ENCODE results near the gene PSAPL1. TPM values are rescaled to one million over a fixed set of nuclear protein-coding genes. Genes with fewer than 3 reads are reported as not detected.

Gene PSAPL1
- not detected for polyA plus RNA-seq (2013)

- ChIA-PET CTCF (no interaction called here), POLR2A (no interaction called here)
Measured at GRCh38 chr4:7434766-7435150, at the start of gene PSAPL1. Gene PSAPL1 (minus strand): TSS chr4:7434930. CDS start chr4:7434879, 51 bp downstream.

GRCh38 chr4:7481227-7481626, 46.5 kb upstream of the PSAPL1 start:
- Histone ChIP-seq H3K36me3 (ENCODE audit: control insufficient read depth in 4 of 4, insufficient read depth in 4 of 4, low read length in 3 of 4) (no peaks in the 10 kb centered on the region), H3K27ac (ENCODE audit: insufficient read depth in 1 of 2, low read depth in 1 of 2, low read length in 2 of 2, poor library complexity in 1 of 2, severe bottlenecking in 2 of 2) (no peak overlapping the region), H3K9me3 (ENCODE audit: control extremely low read depth in 1 of 5, control insufficient read depth in 4 of 5, insufficient read depth in 2 of 5, low read depth in 1 of 5, low read length in 4 of 5) (peaks cover 0 to 4% (median 0%) of the 10 kb centered on the region in 5 experiments), H3K27me3 (replicated peaks in 2 of 5; ENCODE audit: control insufficient read depth in 4 of 5, insufficient read depth in 5 of 5, low read length in 4 of 5) (peaks cover 0 to 37% (median 5%) of the 10 kb centered on the region in 5 experiments), H3K4me3 (ENCODE audit: control insufficient read depth in 1 of 7, extremely low read depth in 1 of 7, insufficient read depth in 4 of 7, low read depth in 2 of 7, low read length in 6 of 7) (no peak overlapping the region), H3K4me1 (ENCODE audit: control extremely low read depth in 1 of 4, control insufficient read depth in 4 of 4, insufficient read depth in 4 of 4, low read length in 3 of 4) (no peaks in the 10 kb centered on the region)
- POLR2A ChIA-PET = no interaction called here
- no peak for DNase-seq
- CTCF ChIA-PET = no interaction called here
- WGBS (ENCODE audit: insufficient coverage) = 83% methylated on average over 11 of the region's 14 CpGs

More at GRCh38 chr4:7434766-7435150, at the start of gene PSAPL1:
- peaks cover 0 to 29% (median 0%) of the 10 kb centered on the region in 5 experiments for H3K27me3 ChIP-seq (replicated peaks in 2 of 5; ENCODE audit: control insufficient read depth in 4 of 5, insufficient read depth in 5 of 5, low read length in 4 of 5)
- H3K9me3 ChIP-seq (ENCODE audit: control extremely low read depth in 1 of 5, control insufficient read depth in 4 of 5, insufficient read depth in 2 of 5, low read depth in 1 of 5, low read length in 4 of 5) = no peaks in the 10 kb centered on the region
- H3K4me3 ChIP-seq (ENCODE audit: control insufficient read depth in 1 of 7, extremely low read depth in 1 of 7, insufficient read depth in 4 of 7, low read depth in 2 of 7, low read length in 6 of 7) = no peak within 1 kb of the TSS
- H3K27ac ChIP-seq (ENCODE audit: insufficient read depth in 1 of 2, low read depth in 1 of 2, low read length in 2 of 2, poor library complexity in 1 of 2, severe bottlenecking in 2 of 2) = no peak within 1 kb of the TSS
- no peaks in the 10 kb centered on the region for H3K4me1 ChIP-seq (ENCODE audit: control extremely low read depth in 1 of 4, control insufficient read depth in 4 of 4, insufficient read depth in 4 of 4, low read length in 3 of 4)
- 31% methylated on average over 7 of the region's 7 CpGs for WGBS (ENCODE audit: insufficient coverage)
- no peak for DNase-seq
- no peaks in the 10 kb centered on the region for H3K36me3 ChIP-seq (ENCODE audit: control insufficient read depth in 4 of 4, insufficient read depth in 4 of 4, low read length in 3 of 4)

GRCh38 chr4:7480423-7480822, 45.7 kb upstream of the PSAPL1 start:
- CTCF ChIA-PET = no interaction called here
- no peak for DNase-seq
- Histone ChIP-seq H3K27me3 (replicated peaks in 2 of 5; ENCODE audit: control insufficient read depth in 4 of 5, insufficient read depth in 5 of 5, low read length in 4 of 5) (peaks cover 0 to 29% (median 5%) of the 10 kb centered on the region in 5 experiments), H3K36me3 (ENCODE audit: control insufficient read depth in 4 of 4, insufficient read depth in 4 of 4, low read length in 3 of 4) (no peaks in the 10 kb centered on the region), H3K27ac (ENCODE audit: insufficient read depth in 1 of 2, low read depth in 1 of 2, low read length in 2 of 2, poor library complexity in 1 of 2, severe bottlenecking in 2 of 2) (no peak overlapping the region), H3K4me3 (ENCODE audit: control insufficient read depth in 1 of 7, extremely low read depth in 1 of 7, insufficient read depth in 4 of 7, low read depth in 2 of 7, low read length in 6 of 7) (no peak overlapping the region), H3K9me3 (ENCODE audit: control extremely low read depth in 1 of 5, control insufficient read depth in 4 of 5, insufficient read depth in 2 of 5, low read depth in 1 of 5, low read length in 4 of 5) (peaks cover 0 to 4% (median 0%) of the 10 kb centered on the region in 5 experiments), H3K4me1 (ENCODE audit: control extremely low read depth in 1 of 4, control insufficient read depth in 4 of 4, insufficient read depth in 4 of 4, low read length in 3 of 4) (no peaks in the 10 kb centered on the region)
- 91% methylated on average over 15 of the region's 16 CpGs for WGBS (ENCODE audit: insufficient coverage)
- POLR2A ChIA-PET = no interaction called here

- Histone ChIP-seq H3K36me3 (ENCODE audit: control insufficient read depth in 4 of 4, insufficient read depth in 4 of 4, low read length in 3 of 4) (no peaks in the 10 kb centered on the region), H3K4me3 (ENCODE audit: control insufficient read depth in 1 of 7, extremely low read depth in 1 of 7, insufficient read depth in 4 of 7, low read depth in 2 of 7, low read length in 6 of 7) (no peak overlapping the region), H3K4me1 (ENCODE audit: control extremely low read depth in 1 of 4, control insufficient read depth in 4 of 4, insufficient read depth in 4 of 4, low read length in 3 of 4) (no peaks in the 10 kb centered on the region), H3K9me3 (ENCODE audit: control extremely low read depth in 1 of 5, control insufficient read depth in 4 of 5, insufficient read depth in 2 of 5, low read depth in 1 of 5, low read length in 4 of 5) (peaks cover 0 to 4% (median 0%) of the 10 kb centered on the region in 5 experiments), H3K27me3 (replicated peaks in 2 of 5; ENCODE audit: control insufficient read depth in 4 of 5, insufficient read depth in 5 of 5, low read length in 4 of 5) (peaks cover 0 to 22% (median 3%) of the 10 kb centered on the region in 5 experiments), H3K27ac (ENCODE audit: insufficient read depth in 1 of 2, low read depth in 1 of 2, low read length in 2 of 2, poor library complexity in 1 of 2, severe bottlenecking in 2 of 2) (no peak overlapping the region)
- WGBS (ENCODE audit: insufficient coverage) = 68% methylated on average over 8 of the region's 11 CpGs
- ChIA-PET POLR2A (no interaction called here), CTCF (interaction anchor here (1.4 kb wide), 1 partner anchor 17 kb away, joined by 3 read pairs; no protein-coding TSS in a partner anchor)
- DNase-seq = no peak
Measured at GRCh38 chr4:7478665-7479064, 43.9 kb upstream of the PSAPL1 start.

- Histone ChIP-seq H3K9me3 (ENCODE audit: control extremely low read depth in 1 of 5, control insufficient read depth in 4 of 5, insufficient read depth in 2 of 5, low read depth in 1 of 5, low read length in 4 of 5) (peaks cover 0 to 2% (median 0%) of the 10 kb centered on the region in 5 experiments), H3K27ac (ENCODE audit: insufficient read depth in 1 of 2, low read depth in 1 of 2, low read length in 2 of 2, poor library complexity in 1 of 2, severe bottlenecking in 2 of 2) (no peak overlapping the region), H3K4me3 (ENCODE audit: control insufficient read depth in 1 of 7, extremely low read depth in 1 of 7, insufficient read depth in 4 of 7, low read depth in 2 of 7, low read length in 6 of 7) (no peak overlapping the region), H3K27me3 (replicated peaks in 2 of 5; ENCODE audit: control insufficient read depth in 4 of 5, insufficient read depth in 5 of 5, low read length in 4 of 5) (peaks cover 0 to 28% (median 3%) of the 10 kb centered on the region in 5 experiments), H3K36me3 (ENCODE audit: control insufficient read depth in 4 of 4, insufficient read depth in 4 of 4, low read length in 3 of 4) (no peaks in the 10 kb centered on the region), H3K4me1 (ENCODE audit: control extremely low read depth in 1 of 4, control insufficient read depth in 4 of 4, insufficient read depth in 4 of 4, low read length in 3 of 4) (no peaks in the 10 kb centered on the region)
- WGBS (ENCODE audit: insufficient coverage) = 94% methylated on average over 7 of the region's 7 CpGs
- ChIA-PET CTCF (no interaction called here), POLR2A (no interaction called here)
- no peak for DNase-seq
Measured at GRCh38 chr4:7477695-7478094, 43.0 kb upstream of the PSAPL1 start.

GRCh38 chr4:7476820-7477219, 42.1 kb upstream of the PSAPL1 start:
- no peak overlapping the region for H3K27ac ChIP-seq (ENCODE audit: insufficient read depth in 1 of 2, low read depth in 1 of 2, low read length in 2 of 2, poor library complexity in 1 of 2, severe bottlenecking in 2 of 2)
- CTCF ChIA-PET = no interaction called here
- 80% methylated on average over 6 of the region's 6 CpGs for WGBS (ENCODE audit: insufficient coverage)

GRCh38 chr4:7475207-7475606, 40.5 kb upstream of the PSAPL1 start:
- H3K27ac ChIP-seq (ENCODE audit: insufficient read depth in 1 of 2, low read depth in 1 of 2, low read length in 2 of 2, poor library complexity in 1 of 2, severe bottlenecking in 2 of 2) = no peak overlapping the region
- peaks cover 0 to 49% (median 9%) of the 10 kb centered on the region in 5 experiments for H3K27me3 ChIP-seq (replicated peaks in 2 of 5; ENCODE audit: control insufficient read depth in 4 of 5, insufficient read depth in 5 of 5, low read length in 4 of 5)
- H3K4me1 ChIP-seq (ENCODE audit: control extremely low read depth in 1 of 4, control insufficient read depth in 4 of 4, insufficient read depth in 4 of 4, low read length in 3 of 4) = no peaks in the 10 kb centered on the region
- H3K36me3 ChIP-seq (ENCODE audit: control insufficient read depth in 4 of 4, insufficient read depth in 4 of 4, low read length in 3 of 4) = no peaks in the 10 kb centered on the region
- POLR2A ChIA-PET = no interaction called here
- H3K4me3 ChIP-seq (ENCODE audit: control insufficient read depth in 1 of 7, extremely low read depth in 1 of 7, insufficient read depth in 4 of 7, low read depth in 2 of 7, low read length in 6 of 7) = no peak overlapping the region
- no peaks in the 10 kb centered on the region for H3K9me3 ChIP-seq (ENCODE audit: control extremely low read depth in 1 of 5, control insufficient read depth in 4 of 5, insufficient read depth in 2 of 5, low read depth in 1 of 5, low read length in 4 of 5)
- CTCF ChIA-PET = no interaction called here
- DNase-seq = no peak
- 93% methylated on average over 5 of the region's 5 CpGs for WGBS (ENCODE audit: insufficient coverage)

More at GRCh38 chr4:7476820-7477219, 42.1 kb upstream of the PSAPL1 start:
- H3K4me3 ChIP-seq (ENCODE audit: control insufficient read depth in 1 of 7, extremely low read depth in 1 of 7, insufficient read depth in 4 of 7, low read depth in 2 of 7, low read length in 6 of 7) = no peak overlapping the region
- no peaks in the 10 kb centered on the region for H3K4me1 ChIP-seq (ENCODE audit: control extremely low read depth in 1 of 4, control insufficient read depth in 4 of 4, insufficient read depth in 4 of 4, low read length in 3 of 4)
- no peaks in the 10 kb centered on the region for H3K36me3 ChIP-seq (ENCODE audit: control insufficient read depth in 4 of 4, insufficient read depth in 4 of 4, low read length in 3 of 4)
- POLR2A ChIA-PET = no interaction called here
- peaks cover 0 to 2% (median 0%) of the 10 kb centered on the region in 5 experiments for H3K9me3 ChIP-seq (ENCODE audit: control extremely low read depth in 1 of 5, control insufficient read depth in 4 of 5, insufficient read depth in 2 of 5, low read depth in 1 of 5, low read length in 4 of 5)
- DNase-seq = no peak
- H3K27me3 ChIP-seq (replicated peaks in 2 of 5; ENCODE audit: control insufficient read depth in 4 of 5, insufficient read depth in 5 of 5, low read length in 4 of 5) = peaks cover 0 to 37% (median 9%) of the 10 kb centered on the region in 5 experiments

Data from common myeloid progenitor, CD34-positive (primary cell).